D721Med (cell line): ENCODE data around the gene IMPACT.

Experiments used
- DNase-seq: peaks from one replicate; pipeline ENCODE4 v3.0.0; 2011; ENCODE audit warnings: low spot score; ENCODE audit not compliant: insufficient read length
- FAIRE-seq: peaks from 2 replicates; lab custom pipeline; 2011; peaks lifted over from hg19 to GRCh38; lab: Jason Lieb, UNC
- TF ChIP-seq, protein P1 (sequence below): IDR thresholded peaks from 2 replicates; pipeline ENCODE4 v1.5.1; 2012; ENCODE audit warnings: mild to moderate bottlenecking, control low read depth; ENCODE audit not compliant: insufficient read depth; ENCODE audit errors: missing control alignments

Gene IMPACT

DNA sequence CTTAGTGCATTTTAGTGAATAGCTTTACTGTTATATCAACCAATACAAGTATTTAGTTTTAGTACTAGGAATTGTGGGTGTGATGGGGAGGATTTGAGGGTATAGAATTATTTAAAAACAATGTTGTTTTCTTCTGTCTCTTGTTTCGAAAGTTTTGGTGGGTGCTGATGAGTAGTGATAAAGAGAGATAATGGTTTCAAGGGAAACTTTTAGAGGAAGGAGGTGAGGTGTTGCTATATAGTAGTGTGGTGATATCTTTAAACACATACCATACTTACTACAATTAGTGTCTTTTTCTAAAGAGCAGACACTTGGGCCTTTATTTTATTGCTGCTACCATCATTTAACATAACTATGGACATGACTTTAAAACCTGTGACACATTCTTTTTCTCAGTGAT is 10.5 kb downstream of the IMPACT start:
- TF ChIP-seq, protein P1, sequence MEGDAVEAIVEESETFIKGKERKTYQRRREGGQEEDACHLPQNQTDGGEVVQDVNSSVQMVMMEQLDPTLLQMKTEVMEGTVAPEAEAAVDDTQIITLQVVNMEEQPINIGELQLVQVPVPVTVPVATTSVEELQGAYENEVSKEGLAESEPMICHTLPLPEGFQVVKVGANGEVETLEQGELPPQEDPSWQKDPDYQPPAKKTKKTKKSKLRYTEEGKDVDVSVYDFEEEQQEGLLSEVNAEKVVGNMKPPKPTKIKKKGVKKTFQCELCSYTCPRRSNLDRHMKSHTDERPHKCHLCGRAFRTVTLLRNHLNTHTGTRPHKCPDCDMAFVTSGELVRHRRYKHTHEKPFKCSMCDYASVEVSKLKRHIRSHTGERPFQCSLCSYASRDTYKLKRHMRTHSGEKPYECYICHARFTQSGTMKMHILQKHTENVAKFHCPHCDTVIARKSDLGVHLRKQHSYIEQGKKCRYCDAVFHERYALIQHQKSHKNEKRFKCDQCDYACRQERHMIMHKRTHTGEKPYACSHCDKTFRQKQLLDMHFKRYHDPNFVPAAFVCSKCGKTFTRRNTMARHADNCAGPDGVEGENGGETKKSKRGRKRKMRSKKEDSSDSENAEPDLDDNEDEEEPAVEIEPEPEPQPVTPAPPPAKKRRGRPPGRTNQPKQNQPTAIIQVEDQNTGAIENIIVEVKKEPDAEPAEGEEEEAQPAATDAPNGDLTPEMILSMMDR = no peak
- peak; percentile 67 for FAIRE-seq
- DNase-seq = no peak

DNA sequence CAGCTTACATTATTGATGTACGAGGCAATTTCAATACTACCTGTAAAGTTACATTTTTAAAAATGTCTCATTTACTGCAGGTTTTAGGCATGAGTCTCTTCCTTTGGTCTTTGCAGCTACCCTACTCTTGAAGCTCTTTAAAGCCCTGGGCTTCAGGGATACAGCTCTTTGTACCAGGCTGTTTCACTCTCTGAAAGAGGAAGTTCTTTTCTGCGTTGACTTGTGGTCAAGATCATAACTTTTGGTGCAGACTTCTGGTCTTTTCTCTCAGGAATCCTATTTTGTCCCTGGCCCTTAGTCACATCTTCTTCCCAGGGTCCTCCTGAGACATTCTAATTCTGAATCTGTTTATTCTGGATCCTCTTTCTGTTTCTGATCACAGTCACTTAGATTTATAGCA is 17.4 kb downstream of the IMPACT start:
- FAIRE-seq (no peak), DNase-seq (no peak)

DNA sequence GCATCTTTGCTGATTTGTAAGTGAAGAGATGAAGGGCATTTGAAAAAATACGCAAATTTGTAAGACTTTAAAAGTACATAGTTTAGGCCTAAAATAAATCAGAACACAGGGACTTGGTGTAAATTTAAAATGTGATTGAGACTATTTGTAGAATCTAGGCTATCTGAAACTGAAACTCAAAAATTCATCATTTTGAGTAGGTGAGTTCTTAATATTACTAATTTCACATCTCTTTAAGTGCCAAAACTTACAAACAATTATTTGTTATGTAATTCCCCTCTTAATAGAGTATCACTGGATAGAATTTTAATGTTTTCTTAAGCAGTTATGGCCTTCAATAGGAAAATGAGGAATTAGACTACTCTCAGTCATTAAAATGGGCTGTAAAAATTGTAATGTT is 20.0 kb downstream of the IMPACT start:
- FAIRE-seq (peak; percentile 51), DNase-seq (no peak)
- TF ChIP-seq, protein P1 = no peak

More for the DNA sequence above, 17.4 kb downstream of the IMPACT start:
- TF ChIP-seq, protein P1 = no peak

DNA sequence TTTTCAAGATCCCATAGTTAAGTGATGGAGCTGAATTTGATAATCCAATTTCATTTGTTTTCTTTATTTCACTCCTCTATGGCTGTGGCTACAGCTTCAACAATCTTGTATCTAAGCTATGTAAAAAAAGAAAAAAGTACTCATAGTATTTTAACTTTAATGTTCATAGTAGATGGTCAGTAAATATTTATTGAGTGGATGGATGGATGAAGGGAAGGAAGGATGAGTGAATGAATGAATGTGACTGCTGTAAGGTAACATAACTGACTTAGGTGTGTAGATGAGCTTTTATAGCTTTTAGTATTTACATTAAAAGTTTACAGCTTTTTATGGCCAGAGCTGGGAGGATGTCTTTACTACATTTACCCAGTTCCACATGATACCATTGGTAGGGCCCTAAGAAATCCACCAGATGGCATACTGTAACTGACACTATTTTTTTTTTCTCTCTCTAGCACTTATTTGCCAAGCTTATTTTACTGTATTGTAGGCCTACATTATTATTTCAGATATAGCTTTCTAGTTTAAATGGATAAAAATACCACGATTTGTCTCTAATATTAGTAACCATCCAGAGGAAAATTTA is 20.6 kb downstream of the IMPACT start:
- peak; percentile 69 for FAIRE-seq
- no peak for DNase-seq
- TF ChIP-seq, protein P1 = peak; percentile 23

DNA sequence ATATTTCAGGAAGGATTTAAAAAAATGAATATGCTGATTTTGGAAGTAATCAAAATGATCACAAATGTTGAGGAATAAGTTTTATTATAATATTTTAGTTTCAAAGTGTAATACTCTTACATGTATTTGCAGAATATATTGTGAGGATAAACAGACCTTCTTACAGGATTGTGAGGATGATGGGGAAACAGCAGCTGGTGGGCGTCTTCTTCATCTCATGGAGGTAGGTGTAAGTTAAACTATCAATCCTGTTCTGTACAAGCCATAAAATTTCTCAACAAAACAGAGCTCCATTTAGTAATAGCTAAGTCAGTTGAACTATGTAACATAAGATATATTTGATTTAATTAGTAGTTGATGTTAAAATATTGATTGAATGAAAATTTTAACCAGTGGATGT is 21.5 kb downstream of the IMPACT start:
- TF ChIP-seq, protein P1 = no peak
- FAIRE-seq (no peak), DNase-seq (no peak)

DNA sequence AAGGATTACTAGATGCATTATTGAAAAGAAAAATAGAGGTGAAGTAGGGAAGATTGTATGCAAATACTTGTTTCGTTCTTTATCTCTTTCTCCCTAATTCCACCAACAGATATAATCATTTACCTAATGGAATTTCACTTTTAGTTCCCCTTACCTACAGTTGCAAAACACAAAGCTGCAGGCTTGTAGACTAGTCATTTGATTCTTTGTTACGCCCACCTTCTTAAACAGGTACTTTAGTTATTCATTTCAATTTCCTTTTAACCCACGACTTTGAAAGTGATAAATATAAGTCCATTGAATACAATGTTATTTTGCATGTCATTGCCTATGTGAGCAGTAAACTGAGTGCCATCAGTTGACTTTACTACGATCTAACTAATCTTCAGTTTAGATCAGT is 30.1 kb downstream of the IMPACT start:
- FAIRE-seq (no peak), DNase-seq (no peak)
- TF ChIP-seq, protein P1 = no peak

DNA sequence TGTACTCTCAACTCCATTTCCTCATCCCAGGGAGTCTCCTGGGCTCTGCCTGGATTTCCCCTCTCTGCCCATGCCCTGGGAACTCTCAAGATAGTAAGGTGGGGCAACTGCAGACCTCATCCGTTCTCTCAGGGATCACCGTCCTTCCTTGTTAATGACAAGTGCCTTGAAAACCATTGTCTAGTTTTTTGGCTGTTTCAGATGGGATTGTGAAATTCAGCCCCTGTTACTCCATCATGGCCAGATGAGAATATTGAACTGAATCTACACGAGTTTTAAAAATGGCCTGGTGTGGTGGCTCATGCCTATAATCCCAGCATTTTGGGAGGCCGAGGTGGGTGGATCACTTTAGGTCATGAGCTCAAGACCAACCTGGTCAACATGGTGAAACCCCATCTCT is 33.3 kb downstream of the IMPACT start:
- no peak for DNase-seq
- FAIRE-seq = no peak
- TF ChIP-seq, protein P1 = no peak
